GM18502 (cell line): Measurements from ENCODE around the gene ZFHX3.

Experiments used
- ATAC-seq: cut with Tn5 transposase; IDR thresholded peaks from one replicate; pipeline ENCODE4 v1.9.1; 2021; ENCODE audit warnings: mild to moderate bottlenecking; ENCODE audit not compliant: unreplicated experiment, poor library complexity

ZFHX3 gene

DNA sequence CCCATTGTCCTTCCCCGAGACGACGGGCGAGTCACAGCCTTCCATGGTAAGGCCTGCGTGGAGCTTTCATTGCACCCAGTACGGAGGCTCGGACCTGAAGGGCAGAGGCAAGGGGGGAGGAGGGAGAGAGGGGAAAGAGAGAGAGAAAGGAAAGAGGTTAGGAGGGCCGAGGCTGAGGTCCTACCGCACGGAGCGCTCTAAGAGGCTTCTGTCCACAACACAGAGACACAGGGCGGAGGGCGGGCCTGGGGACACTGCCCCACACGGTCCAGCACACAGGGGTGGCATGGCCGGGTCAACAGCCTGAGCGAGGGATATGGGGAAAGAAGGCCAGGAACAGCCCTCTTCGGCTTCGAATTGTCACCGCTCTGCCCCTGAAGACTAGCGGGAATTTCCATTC is 87.8 kb downstream of the ZFHX3 start:
- ATAC-seq: no peak

DNA sequence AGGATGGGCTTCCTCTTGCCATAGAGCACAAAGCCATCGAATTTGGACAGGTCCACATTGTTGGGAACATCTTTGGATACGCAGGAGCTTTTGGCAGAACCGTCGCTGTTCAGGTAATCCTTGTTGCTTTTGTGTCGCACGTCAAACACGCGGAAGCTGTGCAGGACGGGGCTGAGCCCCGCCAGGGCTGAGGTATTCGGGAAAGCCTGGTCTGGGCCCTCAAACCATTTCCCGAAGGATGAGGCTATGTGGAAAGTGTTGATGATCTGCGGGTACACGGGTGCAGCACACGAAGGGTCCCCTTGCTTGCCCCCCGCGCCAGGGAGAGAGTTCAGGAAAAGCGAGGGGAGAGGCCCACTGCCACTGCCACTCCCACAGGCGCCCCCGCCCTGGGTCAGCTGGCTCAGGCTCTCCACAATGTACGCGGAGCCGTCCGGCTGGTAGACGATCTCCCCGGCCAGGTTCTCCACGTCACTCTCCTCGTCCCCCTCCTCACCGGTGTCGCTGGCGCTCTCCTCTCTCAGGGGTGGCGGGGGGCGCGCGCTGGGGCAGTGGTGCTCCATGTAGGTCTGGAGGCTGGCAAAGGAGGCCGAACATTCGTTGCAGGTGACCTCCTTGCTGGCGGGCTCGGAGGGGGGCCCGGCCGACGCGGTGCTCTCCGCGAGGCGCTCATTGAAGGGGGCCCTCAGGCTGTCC is 88.5 kb downstream of the ZFHX3 start:
- no peak for ATAC-seq

DNA sequence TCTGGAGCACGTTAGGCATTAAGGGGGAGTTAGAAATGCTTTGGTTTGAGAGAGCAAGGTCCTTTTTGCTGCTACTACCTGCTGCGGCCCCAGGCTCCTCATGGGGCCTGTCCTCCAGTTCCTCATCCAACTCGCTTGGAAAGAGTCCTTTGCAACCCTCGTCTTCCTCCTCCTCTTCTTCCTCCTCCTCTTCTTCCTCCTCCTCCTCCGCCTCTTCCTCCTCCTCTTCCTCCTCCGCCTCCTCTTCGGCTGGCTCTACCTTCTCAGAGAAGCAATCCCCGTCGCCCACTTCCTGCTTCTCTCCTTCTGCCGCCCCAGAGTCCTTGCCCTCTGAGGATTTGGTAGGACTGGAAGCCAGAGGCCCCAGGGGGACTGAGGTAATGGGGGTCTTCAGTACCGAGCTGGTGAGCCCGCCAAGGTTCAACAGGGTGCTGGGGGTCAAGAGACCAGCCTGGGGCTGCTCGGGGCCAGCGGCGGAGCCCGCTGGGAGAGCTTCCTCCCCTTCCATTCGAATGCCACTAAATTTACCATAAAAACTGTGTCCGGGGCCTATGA is 89.3 kb downstream of the ZFHX3 start:
- ATAC-seq: no peak

DNA sequence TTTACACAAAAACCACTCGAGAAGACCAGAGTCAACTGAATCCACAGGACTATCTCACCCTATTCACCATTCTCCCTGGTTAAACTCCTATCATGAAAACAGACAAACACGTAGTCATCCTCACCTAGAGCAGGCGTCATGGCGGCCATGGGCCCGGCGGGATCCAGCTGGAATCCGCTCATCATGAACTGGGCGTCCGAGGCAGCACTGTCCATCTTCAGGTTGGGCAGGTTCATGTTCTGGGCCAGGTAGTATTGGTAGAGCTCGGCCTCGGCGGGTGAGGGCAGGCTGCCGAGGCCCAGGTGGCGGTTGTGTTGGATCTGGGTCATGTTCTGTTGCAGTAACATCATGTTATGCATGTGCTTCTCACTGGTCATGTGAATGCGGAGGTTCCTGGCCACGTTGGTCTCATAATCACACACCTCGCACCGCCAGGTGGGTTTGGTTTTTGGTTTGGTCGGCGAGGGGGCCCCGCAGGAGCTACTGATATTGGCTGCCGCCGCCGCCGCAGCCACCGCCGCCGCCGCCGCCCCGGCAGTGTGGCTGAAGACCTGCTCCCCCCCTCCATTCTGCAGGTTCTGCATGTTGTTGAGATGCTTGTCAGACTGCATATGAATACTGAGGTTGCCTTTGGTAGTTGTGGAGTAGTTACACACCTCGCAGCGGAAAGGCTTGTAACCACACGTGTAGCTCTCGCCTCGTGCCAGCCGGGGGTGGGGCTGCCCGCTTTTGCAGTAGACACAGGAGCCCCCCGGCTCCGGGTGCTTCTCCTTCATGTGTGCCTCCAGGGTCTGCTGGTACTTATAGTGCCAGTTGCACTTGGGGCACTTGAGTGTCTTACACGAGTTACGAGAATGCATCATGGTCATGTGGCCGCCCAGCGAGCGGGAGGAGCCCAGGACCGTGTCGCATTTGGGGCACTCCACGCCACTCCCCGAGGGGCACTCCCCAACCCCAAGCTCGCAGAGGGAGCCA is 90.3 kb downstream of the ZFHX3 start:
- ATAC-seq: no peak

DNA sequence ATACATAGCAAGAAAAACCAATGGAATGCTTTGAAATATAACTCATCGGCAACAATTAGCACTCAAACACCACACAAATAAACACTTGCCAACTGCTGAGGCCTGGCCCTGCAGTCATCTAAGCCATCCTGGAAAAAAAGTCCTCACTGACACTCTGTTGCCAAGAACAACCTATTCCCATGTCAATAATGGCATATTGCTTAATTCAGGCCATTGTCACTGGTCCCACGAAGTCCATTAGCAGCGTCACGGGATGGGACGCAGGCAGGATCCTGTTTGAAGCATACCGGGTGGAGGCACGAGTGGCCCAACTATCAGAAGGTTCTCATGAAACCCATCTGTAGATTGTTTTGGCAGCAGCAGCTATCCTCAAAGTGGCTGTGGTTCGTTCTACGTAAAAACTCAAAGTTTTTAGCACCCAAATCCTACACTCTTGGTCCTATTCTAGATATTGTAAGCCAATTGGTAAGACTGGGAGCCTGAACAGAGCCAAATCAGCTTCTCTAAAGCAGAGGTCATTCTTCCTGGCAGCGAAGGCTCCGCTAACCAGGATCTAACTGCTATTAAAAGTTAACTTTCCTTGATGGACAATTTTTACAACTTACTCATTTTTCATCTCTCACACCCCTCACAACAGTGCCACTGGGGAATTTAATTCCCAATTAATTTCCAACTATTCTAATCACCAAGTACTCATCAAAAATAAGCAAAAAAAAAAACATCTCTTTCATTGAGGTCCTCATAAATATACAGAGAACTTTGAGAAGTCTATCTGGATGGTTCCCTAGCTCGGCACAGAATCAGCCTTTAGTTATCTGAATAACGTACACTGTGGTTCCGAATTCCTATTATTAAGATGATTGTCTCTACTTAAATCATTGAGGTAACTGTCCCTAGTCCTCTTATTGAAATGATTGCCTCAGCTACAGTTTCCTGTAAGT is 91.5 kb downstream of the ZFHX3 start:
- ATAC-seq: no peak

DNA sequence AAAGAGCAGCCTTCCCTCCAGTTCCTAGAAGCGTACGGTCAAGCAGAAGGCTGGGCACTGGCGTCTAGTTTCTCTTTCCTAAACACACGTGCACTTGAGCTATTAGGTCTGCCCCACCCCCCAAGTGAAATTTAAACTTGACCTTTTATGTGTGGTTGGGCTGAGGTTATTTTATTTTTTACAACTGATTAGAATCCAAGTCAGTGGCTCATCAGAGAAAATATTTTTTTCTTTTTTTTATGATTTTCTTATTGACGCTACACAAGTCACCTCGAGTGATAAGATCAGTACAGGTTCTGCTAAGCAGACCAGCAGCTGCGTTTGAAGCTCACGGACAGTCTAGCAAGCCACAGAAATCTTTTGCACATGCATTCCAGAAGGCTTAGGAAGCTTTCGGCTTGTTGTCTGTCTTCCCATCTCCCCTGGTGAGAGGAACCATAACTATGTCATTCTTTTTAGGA is 95.1 kb downstream of the ZFHX3 start:
- ATAC-seq: no peak

DNA sequence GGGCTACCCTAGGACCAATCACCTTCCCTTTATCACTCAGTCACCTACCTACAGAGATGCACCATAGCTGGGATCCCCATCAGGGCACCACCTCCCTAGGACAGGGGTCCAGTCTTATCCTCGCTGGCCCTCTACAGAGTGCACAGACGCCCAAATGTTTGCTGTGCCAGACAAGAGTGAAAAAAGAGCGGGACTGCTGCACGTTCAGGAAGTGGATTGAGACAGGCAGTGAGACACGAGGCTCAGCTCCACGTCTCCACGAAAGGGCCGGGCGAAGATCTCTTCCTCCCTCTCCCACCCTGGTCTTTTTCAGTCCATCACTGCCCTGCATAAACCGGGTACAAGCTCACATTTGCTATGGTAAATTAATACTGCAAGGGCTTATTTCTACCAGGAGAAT is 95.5 kb downstream of the ZFHX3 start:
- ATAC-seq: no peak

DNA sequence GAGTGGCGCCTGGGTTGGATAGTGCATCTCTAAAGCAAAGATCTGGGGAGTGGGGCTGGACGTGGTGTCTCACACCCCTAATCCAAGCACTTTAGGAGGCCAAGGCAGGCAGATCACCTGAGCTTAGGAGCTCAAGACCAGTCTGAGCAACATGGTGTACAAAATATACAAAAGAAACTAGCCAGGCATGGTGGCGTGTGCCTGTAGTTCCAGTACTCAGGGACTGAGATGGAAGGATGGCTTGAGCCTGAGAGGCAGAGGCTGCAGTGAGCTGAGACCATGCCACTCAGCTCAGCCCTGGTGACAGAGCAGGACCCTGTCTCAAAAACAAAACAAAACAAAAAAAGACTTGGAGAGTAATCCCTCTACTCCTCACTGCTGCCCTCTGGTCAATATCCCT is 96.0 kb downstream of the ZFHX3 start:
- ATAC-seq: no peak

DNA sequence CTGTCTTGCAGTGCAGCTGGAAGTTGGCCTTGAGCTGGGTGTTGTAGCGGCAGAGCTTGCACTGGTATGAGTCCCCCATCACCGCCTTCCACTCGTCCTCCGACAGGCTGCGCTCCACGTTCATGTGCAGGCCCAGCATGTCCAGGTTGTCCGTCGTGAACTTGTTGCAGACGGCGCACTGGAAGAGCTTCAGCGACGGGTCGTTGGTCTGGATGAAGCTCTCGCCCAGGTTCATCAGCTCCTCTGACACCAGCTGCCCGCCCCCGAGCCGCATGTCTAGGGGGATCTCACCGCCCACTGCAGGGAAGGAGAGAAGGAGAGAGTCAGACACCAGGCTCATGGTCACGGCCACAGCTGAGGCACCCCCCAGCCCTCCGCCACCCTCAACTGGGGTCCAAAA is 97.3 kb downstream of the ZFHX3 start:
- no peak for ATAC-seq

DNA sequence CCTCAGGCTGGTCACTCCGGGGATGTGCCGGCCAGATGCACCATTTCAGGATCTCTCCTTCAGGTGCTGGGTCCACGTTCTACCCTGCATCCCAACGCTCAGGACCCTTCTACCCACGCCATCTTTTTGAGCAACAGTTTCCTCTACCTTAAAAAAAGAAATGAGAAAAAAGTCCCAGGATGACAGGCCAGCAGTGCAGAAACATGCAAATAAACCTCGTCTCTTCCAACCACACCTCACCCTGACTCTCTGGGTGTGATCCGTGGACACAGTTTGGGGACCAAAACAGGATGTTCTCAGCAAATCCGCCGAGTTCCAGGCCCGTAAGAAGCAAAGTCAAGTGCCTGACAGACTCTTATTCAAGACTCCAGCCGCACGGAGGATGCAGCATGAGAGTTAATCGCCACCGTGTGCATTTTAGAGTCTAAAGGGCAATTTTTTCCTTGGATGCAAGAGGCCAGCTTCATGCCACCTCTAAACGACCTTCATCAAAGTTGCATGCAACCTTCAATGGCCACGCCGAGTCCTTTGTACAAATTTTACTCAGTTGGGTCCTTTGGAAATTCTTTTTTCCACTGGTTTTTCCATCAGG is 99.6 kb downstream of the ZFHX3 start:
- no peak for ATAC-seq

DNA sequence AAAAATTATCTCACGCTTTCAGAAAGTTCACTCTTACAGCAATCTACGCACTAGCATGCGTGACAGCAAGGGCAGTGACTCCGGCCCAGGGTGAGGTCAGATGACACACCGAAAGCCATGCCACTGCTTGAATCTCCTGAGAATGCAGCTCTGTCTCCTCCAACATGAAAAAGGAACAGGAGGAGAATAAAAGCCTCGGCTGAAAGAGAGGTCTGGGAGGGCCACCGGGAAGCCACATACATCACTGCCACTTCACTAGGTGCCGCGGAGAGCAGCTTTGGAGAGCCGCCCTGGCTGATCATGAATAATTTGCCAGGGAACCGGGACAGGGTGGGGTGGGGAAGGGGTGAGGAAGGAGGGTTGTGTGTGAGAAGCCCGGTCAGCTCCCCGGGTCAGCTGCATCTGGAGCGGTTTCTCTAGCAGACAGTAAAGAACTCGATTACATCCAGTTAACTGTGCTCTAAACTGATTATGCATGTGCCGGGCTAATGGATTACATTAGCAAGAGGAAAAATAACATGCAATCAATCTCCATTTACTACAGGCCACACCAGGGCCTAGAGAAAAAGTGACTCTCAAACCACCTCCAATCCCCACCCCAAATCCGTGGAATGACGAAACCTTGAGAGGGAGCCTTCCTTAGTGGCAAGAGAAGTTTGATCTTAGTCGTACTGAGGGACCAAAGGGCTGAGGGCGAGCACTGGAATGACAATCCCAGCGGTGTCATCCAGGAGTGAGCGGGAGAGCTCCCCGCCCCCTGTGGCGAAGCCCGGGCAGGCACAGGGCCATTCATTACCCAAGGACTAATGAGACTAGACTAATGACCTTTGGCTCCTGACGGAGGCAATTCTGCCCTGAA is 100.3 kb downstream of the ZFHX3 start:
- no peak for ATAC-seq

DNA sequence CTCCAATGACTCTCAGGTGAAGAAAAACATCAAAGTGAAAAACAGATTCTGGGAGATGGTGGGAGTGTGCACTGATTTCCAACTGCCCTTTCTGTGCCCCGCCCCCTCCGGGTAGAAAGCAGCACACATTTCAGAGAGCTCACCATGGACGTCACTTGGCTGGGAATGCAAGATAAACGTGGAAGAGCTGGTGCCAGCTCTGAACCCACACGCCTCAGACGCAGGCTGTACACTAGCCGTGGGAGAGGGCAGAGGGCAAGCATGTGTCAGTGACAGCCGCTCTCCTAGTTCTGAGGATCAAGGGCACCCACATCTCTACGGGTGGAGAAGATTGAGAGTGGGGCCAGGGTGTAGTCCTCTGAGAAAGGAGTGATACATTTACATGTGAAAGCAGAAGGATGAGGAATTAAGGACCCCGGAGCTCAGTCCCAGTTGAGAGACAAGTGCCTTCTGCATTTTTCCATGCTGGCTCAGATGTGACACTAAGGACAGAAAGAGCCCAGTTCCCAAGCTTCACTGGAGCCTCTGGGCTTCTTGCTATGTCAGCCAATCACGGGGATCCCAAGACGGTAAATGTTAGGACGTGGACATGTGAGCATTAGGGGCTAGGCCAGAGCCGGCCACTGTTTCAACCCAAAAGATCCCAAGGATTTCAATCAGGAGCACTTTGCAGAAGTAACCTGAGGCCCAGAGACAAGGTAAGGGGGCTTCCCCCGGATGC is 101.3 kb downstream of the ZFHX3 start:
- ATAC-seq: no peak

DNA sequence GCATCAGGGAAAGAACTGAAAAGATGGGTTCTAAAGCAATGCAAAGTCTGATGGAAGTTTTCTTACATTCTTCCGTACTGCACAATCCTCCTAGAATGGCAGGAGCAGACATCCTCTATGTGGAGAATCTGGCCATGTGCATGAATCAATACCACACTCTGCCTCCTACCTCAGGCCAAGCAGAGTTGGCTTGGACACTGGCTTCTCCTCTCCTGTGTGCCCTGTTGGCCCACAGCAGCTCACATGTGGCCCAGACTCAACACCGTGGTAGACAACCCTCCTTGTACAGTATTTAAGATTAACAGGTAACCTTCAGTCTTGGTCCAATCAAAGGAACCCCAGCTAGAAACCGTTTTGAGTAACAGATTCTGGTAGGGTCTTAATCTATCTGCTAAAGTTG is 101.9 kb downstream of the ZFHX3 start:
- no peak for ATAC-seq

DNA sequence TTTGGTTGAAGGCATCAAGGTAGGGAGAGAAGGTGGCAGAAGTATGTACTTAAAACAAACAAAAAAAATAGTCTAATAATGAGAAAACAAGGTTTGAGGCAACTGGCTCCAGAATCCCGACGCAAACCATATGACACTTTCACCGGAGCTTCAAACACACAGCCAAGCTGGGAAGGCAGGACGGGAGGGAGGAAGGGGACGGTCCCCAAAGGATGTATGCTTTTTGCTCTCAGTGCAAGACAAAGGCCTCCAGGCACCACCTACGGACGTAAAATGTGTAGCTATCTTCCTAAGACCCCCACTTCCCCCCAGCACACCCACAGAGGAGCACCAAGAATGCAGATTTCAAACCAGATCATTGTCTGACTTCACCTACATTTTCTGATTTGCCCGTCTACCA is 102.3 kb downstream of the ZFHX3 start:
- ATAC-seq: no peak

DNA sequence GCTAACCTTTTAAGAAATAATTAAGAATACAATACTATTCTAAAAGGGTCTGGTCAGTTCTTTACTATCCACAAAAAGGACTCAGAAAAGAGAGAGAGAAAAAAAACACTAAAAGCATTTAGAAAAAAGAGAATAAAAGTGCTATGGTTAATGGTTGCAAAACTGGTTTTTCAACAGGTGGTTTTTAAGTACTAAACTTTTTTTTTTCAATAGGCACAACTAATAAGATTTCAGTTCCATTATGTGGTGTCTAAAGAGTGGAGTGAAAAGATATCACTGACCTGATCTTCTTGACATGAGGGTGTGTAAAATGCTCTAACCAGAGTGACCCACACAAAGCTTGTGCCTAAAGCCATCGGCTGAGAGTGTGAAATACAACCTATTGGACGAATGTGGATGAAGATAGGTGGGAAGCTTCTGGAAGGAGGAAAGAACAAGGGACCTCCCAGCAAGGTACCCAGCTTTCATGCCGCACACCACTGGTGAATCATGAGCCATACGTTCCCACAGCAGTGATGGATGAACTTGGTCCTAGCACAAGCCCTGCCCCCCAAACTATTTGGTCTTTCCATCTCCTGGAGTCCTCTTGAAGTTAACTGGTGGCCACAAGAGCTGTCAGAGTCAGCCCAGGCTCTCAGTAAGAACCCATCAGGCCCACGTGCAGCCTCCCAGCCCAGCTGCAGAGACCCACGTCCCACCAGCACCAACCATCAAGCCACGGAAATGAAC is 103.0 kb downstream of the ZFHX3 start:
- ATAC-seq: no peak

DNA sequence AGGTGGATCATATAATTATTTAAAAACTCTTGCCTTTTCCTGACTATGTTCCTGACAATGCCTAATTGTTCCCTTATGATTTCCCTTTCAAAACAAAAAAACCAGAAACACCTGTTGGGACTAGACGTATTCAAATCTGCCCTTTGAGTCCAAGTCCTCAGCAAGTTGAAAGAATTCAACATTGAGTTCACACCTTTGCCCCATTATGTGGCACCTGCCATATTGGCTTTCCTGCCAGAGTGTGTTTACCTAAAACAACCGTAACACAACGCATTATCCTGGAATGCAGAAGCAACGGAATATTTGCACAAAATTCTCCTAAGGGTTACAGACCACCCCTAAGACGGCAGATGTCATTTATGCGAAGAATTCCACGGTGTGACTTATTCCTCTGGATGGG is 105.9 kb downstream of the ZFHX3 start:
- ATAC-seq: no peak

DNA sequence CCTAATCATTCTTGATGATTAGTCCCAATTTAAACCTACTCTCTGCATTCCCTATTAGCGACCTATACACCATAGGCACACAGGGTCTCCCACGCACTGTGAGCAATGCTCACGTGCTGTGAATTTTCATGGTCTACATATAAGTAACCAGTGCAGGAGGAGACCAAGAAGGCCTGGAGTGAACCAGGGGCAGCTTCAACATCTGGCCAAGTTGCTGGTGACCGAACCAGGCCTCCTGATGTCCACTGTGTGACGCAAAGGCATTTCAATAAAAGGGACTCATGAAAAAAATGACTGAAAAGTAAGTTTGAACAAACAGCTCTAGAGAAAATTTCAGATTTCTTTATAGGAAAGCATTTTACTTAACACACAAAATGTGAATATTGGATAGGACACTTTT is 107.0 kb downstream of the ZFHX3 start:
- ATAC-seq: no peak

DNA sequence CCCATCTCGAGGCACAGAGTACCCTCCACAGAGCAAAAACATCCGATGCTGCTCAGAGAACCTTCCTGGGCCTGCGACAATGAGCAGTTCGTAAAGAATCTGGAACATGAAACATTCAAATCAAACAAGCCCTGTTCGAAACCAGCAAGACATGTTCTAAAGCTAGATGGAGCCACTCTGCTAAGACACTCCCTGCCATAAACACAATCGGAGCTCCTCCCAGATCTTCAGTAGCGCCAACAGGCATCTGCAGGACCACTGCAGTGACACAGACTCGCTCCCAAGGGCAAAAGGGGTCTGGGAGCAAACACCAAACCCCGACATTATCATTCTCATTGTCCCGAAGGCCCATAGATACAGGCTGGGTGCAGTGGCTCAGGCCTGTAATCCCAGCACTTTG is 108.7 kb downstream of the ZFHX3 start:
- no peak for ATAC-seq
